Islet of Langerhans (tissue), 1 donor: ENCODE measurements around the gene FOXI1.

Experiments used
- FAIRE-seq: peaks from one replicate; lab custom pipeline; 2011; peaks lifted over from hg19 to GRCh38; lab: Jason Lieb, UNC

The FOXI1 gene

DNA sequence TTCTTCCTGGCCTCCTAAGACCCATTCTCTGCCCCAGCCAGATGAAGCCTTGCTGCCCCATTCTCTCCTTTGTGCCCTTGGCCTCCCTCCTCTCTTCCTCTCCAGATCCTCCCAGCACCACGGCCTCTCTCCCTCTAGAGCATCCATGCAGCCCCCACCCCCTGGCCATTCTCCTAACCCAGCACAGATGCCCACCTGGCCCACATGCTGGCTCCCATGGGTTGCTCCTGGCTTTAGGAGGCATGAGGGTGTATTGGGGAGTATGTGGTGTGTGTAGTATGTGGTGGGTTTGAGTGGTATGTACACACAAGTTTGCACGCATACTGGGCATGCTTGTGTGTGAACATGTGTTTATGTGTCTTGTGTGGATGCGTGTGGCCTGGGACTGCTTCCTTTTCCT, 47.1 kb downstream of the FOXI1 start:
- no peak for FAIRE-seq

DNA sequence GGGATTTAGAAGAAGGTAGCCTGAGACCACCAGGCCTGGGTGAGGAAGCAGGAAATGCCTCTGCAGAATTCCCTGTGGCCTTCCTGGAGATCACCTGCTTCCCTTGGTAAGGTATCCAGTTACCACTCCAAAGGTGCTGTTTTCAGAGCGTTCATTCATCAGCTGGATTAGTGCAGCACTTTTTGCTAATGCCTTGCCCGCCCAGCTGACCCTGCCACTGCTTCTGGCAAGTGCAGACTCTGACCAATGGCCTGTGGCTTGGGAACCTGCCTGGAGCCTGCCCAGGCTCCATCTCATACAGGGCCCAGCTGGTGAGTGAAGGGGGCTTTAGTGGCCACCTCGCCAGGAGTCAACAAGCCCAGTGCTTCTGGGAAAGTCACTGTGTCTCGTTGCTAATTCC, 48.6 kb downstream of the FOXI1 start:
- FAIRE-seq = no peak

DNA sequence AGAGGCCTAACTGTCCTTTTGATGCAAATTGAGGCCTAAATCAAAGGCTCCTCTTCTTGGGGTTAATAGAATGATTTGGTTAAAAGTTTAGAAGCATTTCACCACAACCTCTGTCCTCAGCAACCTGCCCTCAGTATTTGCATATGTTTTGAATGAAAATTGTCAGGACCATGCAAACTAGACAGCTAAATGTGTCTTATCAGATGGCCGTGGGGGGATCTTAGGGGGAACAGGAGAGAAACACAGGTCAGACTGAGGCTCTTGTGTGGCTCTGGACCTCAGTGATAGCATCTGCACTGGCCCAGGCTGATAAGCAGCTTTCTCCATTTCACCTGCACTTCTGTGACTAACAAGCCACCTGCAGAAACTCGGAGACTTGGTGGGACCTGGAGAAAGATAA, 49.0 kb downstream of the FOXI1 start:
- no peak for FAIRE-seq

DNA sequence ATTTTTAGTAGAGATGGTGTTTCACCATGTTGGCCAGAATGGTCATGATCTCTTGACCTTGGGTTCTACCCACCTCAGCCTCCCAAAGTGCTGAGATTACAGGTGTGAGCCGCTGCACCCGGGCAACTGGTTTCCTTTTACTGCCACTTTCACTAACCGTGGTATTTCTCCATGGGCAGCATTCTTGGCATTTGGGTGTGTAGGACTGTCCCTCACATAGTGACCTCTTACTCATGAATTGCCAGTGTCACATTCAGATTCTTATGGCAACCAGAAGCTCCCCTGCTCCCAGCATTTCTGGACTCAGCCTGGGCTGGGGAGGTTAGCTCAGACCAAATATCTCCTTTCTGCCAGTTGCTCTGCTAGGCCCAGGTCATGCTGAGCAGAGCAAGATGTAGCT, 50.1 kb downstream of the FOXI1 start:
- FAIRE-seq = no peak

DNA sequence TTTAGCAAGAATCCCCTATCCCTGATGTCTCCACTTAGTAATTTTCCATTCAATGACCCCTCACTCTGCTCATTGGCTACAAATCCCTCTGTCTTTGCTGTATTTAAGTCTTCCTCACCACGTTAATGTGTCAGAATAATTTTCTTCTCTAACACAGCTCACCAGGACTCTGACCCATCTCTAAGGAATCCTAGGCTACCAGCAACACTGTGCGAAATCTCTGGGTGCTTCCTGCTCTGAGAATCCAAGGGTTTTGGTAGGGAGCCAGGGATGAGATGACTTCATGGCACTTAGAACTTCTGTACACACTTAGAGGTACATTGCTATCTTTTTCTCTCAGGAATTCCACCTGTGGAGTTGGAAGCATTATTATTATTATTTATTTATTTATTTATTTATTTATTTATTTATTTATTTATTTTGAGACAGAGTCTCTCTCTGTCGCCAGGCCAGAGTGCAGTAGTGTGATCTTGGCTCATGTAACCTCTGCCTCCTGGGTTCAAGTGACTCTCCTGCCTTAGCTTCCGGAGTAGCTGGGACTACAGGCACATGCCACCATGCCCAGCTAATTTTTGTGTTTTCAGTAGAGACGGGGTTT, 53.5 kb downstream of the FOXI1 start:
- no peak for FAIRE-seq
